Smooth muscle cell of trachea (primary cell): ENCODE measurements around the gene COQ7. TPM values are rescaled to one million over a fixed set of nuclear protein-coding genes. Genes with fewer than 3 reads are reported as not detected.

Experiments
- total RNA-seq: library from RNA; depleted of rRNA; stranded (reverse); fragments of >200 nt; gene quantifications from 2 replicates; pipeline ENCODE4 v1.2.1, GENCODE V29; 2014

COQ7 gene
- total RNA-seq: 17.9 and 18.9 TPM in 2 replicates

GRCh38 chr16:19067349-19068236 lies at the start of gene COQ7:
TSS of gene COQ7 (plus strand) at chr16:19067614. CDS start at chr16:19067665, 51 bp downstream.

DNA sequence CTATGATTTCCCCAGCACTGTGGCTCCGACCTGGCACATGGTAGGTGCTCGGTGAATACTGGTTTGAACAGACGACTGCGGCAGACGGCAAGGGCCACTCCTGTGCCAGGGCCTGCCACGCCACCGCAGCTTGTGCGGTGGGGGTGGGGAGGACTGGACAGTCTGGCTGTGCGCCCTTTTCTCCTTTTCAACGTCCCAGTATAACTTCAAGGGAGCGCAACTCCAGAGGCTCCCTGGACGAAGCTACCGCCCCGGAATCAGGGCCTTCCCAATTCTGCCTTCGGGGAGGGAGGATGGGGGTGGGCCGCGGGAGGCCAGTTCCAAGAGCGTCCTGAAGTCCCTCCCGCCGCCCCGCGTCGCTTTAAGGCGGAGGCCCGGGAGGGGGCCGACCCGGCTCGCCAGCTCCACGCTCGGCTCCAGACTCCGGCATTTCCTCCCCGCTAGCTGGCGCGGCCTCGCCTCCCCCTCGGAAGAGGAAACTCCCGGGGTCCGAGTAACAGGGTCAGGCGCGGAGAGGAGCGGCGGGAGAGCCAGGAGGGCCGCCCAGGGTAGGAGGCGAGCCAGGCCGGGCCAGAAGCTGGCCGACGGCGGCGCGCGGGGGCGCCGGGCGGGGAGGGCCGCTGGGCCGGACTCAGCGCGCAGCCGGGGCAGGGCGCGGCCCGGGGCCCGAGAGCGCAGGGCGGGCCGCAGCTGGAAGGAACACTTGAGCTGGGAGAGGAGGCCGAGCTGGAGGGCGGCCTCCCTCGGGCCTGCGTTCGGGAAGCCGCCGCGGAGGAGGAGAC lies 46.4 kb downstream of the COQ7 start, which contains the start of gene ITPRIPL2:
ITPRIPL2 (plus strand) TSS at position 388 of the 782 bp plus-strand sequence. CDS start 498 bp downstream, outside the sequence.

Other genes with a start within 250 kb of the COQ7 start
- 72.8 and 87.8 TPM in 2 replicates for gene SMG1, start 141.2 kb upstream of the COQ7 start, total RNA-seq
- 0.66 and 0.73 TPM in 2 replicates for gene TMC7, start 83.7 kb upstream of the COQ7 start, total RNA-seq
- 30.5 and 71.1 TPM in 2 replicates for gene ITPRIPL2, start 46.4 kb downstream of the COQ7 start, total RNA-seq
- 0.29 and 0.66 TPM in 2 replicates for gene SYT17, start 100.6 kb downstream of the COQ7 start, total RNA-seq
- not detected in 2 replicates for gene CLEC19A, start 218.1 kb downstream of the COQ7 start, total RNA-seq